ENCODE measurements around the gene TEKT3. TPM values are rescaled to one million over a fixed set of nuclear protein-coding genes. Genes with fewer than 3 reads are reported as not detected.
A peak's percentile ranks its signal among the peaks of the same experiment; 100 is the strongest.

TEKT3 gene
- total and polyA plus RNA-seq, 9 of the 15 experiments (the other 6 are each of a cell fraction or from before 2014, with no cell fraction given), result not detected

DNA sequence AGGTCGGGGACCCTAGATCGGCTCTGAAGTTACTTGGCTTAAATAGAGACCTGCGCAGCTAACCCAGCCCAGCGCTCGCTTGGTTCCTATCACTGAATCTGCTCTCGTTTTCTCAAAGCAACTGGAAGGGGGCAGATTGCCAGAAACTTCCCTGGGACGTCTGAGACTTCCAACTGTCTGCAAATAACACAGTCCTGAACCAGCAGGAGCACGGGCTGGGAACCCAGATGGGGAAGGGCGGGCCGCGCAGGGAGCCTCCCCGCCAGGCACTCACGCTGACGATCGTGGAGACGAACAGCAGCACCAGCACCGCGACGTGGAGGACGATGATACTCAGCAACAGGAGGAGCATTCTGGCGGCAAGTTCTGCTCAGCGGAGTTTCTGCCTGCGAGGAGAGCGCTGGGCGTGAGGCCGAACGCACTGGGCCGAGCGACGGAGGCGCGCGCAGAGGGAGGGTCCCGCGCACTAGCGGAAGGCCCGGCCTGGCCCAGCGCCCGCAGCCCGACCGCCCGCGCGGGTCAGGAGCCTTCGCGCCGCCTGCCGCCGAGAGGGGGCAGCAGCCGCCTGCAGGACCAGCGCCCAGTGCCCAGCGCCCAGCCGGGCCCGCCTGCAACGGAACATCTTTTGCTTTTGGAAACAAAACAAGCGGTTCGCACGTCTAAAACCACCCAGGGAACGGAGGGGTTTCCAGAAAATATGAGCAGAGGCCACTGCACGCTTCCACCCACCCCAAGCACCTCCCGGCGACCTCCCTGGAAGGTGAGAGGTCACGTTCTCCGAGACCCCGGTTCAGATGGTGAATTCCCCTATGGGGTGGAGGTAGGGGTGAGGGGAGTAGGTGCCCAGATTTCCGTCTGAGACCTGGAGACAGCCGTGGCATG lies 80.8 kb downstream of the TEKT3 start (continued):
- TF ChIP-seq SMAD2 (IDR thresholded peaks at IDR 0.05; ENCODE audit: low read depth, low read length) (no peak), ILF3 (IDR thresholded peaks at IDR 0.05; ENCODE audit: borderline replicate concordance) (no peak), ZNF589 (CRISPR knock-in tag; IDR thresholded peaks at IDR 0.05; ENCODE audit: low read depth) (no peak), TCF7 (IDR thresholded peaks at IDR 0.05; ENCODE audit: borderline replicate concordance) (no peak), CTCFL (IDR thresholded peaks at IDR 0.05; ENCODE audit: borderline replicate concordance, insufficient read depth, low read depth, low read length, poor library complexity, severe bottlenecking) (peak; percentile 75), RAD21 (CRISPR knock-in tag; conservative IDR thresholded peaks at IDR 0.05 in 1 of 2, IDR thresholded peaks at IDR 0.05 in 1 of 2) (peak; percentile 82 to 86), STAT5B (CRISPR knock-in tag; IDR thresholded peaks at IDR 0.05) (no peak), PCBP1 (IDR thresholded peaks at IDR 0.05; ENCODE audit: low read depth, low read length, poor library complexity, severe bottlenecking) (no peak)

Data from K562 (cell line).